GM12864 (cell line): ENCODE measurements around the gene CHCHD6.

Source experiments
- DNase-seq: peaks from one replicate; pipeline ENCODE4 v3.0.0-alpha.2; 2011; ENCODE audit warnings: low read depth
- H3K4me3 ChIP-seq: 2 replicates; pipeline ENCODE4 v1.5.1; 2011; ENCODE audit warnings: mild to moderate bottlenecking, low read depth, low read length, control low read depth
- CTCF ChIP-seq: IDR thresholded peaks from 2 replicates; pipeline ENCODE4 v1.5.1; 2011; ENCODE audit warnings: low read depth, mild to moderate bottlenecking, moderate library complexity, low read length, control low read depth, inconsistent platforms; ENCODE audit errors: missing control alignments

CHCHD6 gene

GRCh38 chr3:126957776-126958637 lies 254.0 kb downstream of the CHCHD6 start:
- DNase-seq: no peak

GRCh38 chr3:126958638-126959085 lies 254.6 kb downstream of the CHCHD6 start:
- TF ChIP-seq CTCF: no peak
- DNase-seq: no peak
- H3K4me3 ChIP-seq: no peak overlapping the region

More at GRCh38 chr3:126957776-126958637, 254.0 kb downstream of the CHCHD6 start:
- TF ChIP-seq CTCF: no peak
- no peak overlapping the region for H3K4me3 ChIP-seq

DNA sequence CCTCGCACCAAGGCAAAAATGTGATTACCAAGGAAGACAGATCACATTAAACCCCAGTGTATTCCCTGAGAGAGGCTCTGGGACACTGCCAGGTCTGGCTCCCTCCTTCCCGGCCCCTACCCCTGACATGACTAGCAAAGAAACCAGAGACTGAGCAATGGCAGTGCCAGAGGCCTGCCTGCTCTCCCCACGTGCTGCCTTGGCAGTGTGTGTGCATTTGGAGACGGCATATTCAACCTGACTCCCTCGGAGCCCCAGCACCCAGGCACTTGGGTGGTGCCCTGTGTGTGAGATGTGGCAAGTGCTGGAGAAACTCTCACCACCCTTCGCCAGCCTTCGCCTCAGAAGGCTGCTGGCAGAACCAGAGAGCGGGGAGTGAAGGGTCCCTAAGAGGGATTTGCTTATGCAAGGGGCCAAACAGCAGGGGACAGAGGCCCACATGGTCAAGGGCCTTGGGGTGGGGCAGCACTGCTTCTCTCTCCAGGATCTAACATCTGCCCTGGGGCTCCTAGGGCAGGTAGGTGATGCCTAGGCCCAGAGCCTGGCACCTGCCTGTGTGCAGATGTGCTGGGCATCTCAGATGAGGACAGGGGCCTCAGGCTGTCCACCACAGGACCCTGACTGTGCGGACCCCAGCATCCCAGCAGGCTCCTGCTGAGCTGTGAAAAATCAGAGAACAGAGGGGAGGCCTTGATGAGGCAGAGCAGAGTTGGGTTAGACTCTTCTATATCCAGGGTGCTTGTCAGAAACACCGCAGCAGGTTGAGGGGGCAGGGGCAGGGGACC lies 255.3 kb downstream of the CHCHD6 start:
- no peak for DNase-seq
- no peak overlapping the region for H3K4me3 ChIP-seq
- TF ChIP-seq CTCF: no peak

GRCh38 chr3:126959921-126960603 lies 256.0 kb downstream of the CHCHD6 start:
- no peak for TF ChIP-seq CTCF
- no peak for DNase-seq
- H3K4me3 ChIP-seq: no peak overlapping the region

- TF ChIP-seq CTCF: no peak
- DNase-seq: no peak
- no peak overlapping the region for H3K4me3 ChIP-seq
Measured at GRCh38 chr3:126960604-126960995, 256.6 kb downstream of the CHCHD6 start.

DNA sequence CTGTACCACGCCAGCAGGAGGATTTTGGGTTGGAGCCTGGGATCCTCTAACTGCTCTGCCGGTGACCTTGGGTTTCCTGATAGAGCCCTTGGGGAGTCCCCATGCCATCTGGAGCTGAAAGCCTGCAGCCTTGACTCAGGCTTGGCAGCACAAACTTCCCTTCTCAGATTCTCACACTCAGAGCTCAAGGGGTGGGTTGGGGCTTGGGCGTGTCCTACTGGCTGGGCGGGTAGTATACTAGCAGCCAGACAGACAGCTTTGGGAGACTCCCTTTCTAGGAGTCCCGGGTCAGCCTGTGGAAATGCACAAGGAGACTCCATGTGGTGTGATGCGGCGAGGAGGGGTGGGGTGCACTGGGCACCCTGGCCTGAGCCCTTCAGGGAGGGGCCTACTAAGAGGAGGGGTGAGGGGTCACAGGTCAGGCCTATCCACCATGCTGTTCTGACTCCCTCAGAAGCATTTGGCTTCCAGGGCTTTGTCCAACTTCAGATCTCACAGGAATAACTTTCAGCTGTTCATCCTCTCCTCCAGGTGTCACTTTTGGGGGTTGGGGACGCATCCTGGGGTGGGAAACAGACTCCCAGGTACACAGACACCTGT lies 257.3 kb downstream of the CHCHD6 start:
- DNase-seq: no peak

More for the DNA sequence above, 257.3 kb downstream of the CHCHD6 start:
- TF ChIP-seq CTCF: no peak
- H3K4me3 ChIP-seq: no peak overlapping the region
